SK-N-MC (cell line): Measurements from ENCODE around the gene MAP1B.

Experiments
- EZH2 ChIP-seq: fragments of 200-600 bp; sonication (generic); IDR thresholded peaks from one replicate; pipeline ENCODE4 v1.6.1; 2017; ENCODE audit warnings: antibody characterized with exemption
- FOXP2 ChIP-seq: optimal IDR thresholded peaks from 2 replicates; pipeline ENCODE3; 2011; ENCODE audit warnings: mild to moderate bottlenecking, moderate library complexity; ENCODE audit not compliant: insufficient read depth; ENCODE audit errors: extremely low read length, control extremely low read depth
- POLR2AphosphoS5 ChIP-seq: IDR thresholded peaks from 2 replicates; pipeline ENCODE4 v1.6.1; 2012; ENCODE audit warnings: mild to moderate bottlenecking, low read depth, low read length, borderline replicate concordance

GRCh38 chr5:72079288-72079687, 28.0 kb upstream of the MAP1B start:
- no peak for TF ChIP-seq POLR2AphosphoS5
- TF ChIP-seq EZH2, result no peak
- TF ChIP-seq FOXP2, result no peak
